ENCODE data around the gene SUMO3. TPM values are rescaled to one million over a fixed set of nuclear protein-coding genes. Genes with fewer than 3 reads are reported as not detected.

Gene SUMO3
- total RNA-seq, 1 experiment from 2014 or later, result 82.9 TPM

GRCh38 chr21:44854664-44855446, 37.0 kb upstream of the SUMO3 start:
- H2BK5ac ChIP-seq (ENCODE audit: insufficient read length, low read length), result no peak overlapping the region
- no peak overlapping the region for H3T11ph ChIP-seq (ENCODE audit: low read length)
- no peak overlapping the region for H4K5ac ChIP-seq (ENCODE audit: insufficient read length, low read depth, low read length)
- no peaks in the 10 kb centered on the region for H3K9me3 ChIP-seq (ENCODE audit: control insufficient read depth, low read depth, low read length)
- H2AFZ ChIP-seq (ENCODE audit: low read length), result no peak overlapping the region
- no peaks in the 10 kb centered on the region for H3K23me2 ChIP-seq (ENCODE audit: insufficient read length, low read depth, low read length, poor library complexity, severe bottlenecking)
- no peak for DNase-seq
- peak overlapping the region in 1 of 3 experiments; percentile 14; a peak in 1 of 7 replicates for H3K27ac Mint-ChIP-seq
- H2BK120ac ChIP-seq (ENCODE audit: low read depth, low read length, poor library complexity, severe bottlenecking), result no peak overlapping the region
- H3K27me3 Mint-ChIP-seq (ENCODE audit: low read depth), result no peaks in the 10 kb centered on the region
- no peak overlapping the region for H3K4ac ChIP-seq (ENCODE audit: low read depth, low read length)
- H4K91ac ChIP-seq (ENCODE audit: insufficient read length, low read depth, low read length), result no peak overlapping the region
- H2BK15ac ChIP-seq (ENCODE audit: low read depth, low read length), result no peak overlapping the region
- no peak overlapping the region for H3K56ac ChIP-seq (ENCODE audit: insufficient read length, low read depth, low read length)
- no peaks in the 10 kb centered on the region for H3K4me1 Mint-ChIP-seq
- H3K18ac ChIP-seq (ENCODE audit: insufficient read length, low read depth, low read length), result no peak overlapping the region
- no peak overlapping the region for H3K27ac ChIP-seq (ENCODE audit: insufficient read length, low read depth, low read length)
- H3K36me3 Mint-ChIP-seq (ENCODE audit: insufficient read depth in 1 of 3, low read depth in 3 of 3), result peaks cover 44 to 87% (median 75%) of the 10 kb centered on the region in 3 experiments; a peak in 6 of 7 replicates
- H3K14ac ChIP-seq (ENCODE audit: insufficient read depth, low read length), result no peak overlapping the region
- no peak overlapping the region for H2BK12ac ChIP-seq (ENCODE audit: insufficient read length, low read depth, low read length)
- H3K9ac ChIP-seq (ENCODE audit: extremely low read depth, insufficient read length, low read length), result no peak overlapping the region
- H3K4me3 Mint-ChIP-seq, result no peak overlapping the region
- no peaks in the 10 kb centered on the region for H3K79me1 ChIP-seq (ENCODE audit: insufficient read depth, low read depth, low read length, poor library complexity, severe bottlenecking)
- no peaks in the 10 kb centered on the region for H4K20me1 ChIP-seq (ENCODE audit: control insufficient read depth, insufficient read depth, insufficient read length)
- H4K8ac ChIP-seq (replicated peaks; ENCODE audit: insufficient read length, low read depth, low read length), result no peak overlapping the region
- no peaks in the 10 kb centered on the region for H3K9me3 Mint-ChIP-seq
- peaks cover 7% of the 10 kb centered on the region; the same call in 1 of the 2 replicates for H3K79me2 ChIP-seq (ENCODE audit: insufficient read depth, low read length)
- no peaks in the 10 kb centered on the region for H3K27me3 ChIP-seq (ENCODE audit: insufficient read depth, low read length)
- no peak overlapping the region for H3K4me2 ChIP-seq (ENCODE audit: insufficient read depth, insufficient read length, low read length)
- no peak overlapping the region for H2BK20ac ChIP-seq (ENCODE audit: low read depth, low read length, poor library complexity, severe bottlenecking)
- WGBS (ENCODE audit: extremely low coverage, insufficient read length, low lambda C conversion rate), result no CpG with 5 or more reads among the region's 31 CpGs
- no peak overlapping the region for H2AK5ac ChIP-seq (ENCODE audit: insufficient read length, low read length)
- no peak overlapping the region for H3K23ac ChIP-seq (ENCODE audit: insufficient read length, low read depth, low read length)
- H3K4me1 ChIP-seq (ENCODE audit: insufficient read depth, low read length), result no peaks in the 10 kb centered on the region
- TF ChIP-seq, protein P1, sequence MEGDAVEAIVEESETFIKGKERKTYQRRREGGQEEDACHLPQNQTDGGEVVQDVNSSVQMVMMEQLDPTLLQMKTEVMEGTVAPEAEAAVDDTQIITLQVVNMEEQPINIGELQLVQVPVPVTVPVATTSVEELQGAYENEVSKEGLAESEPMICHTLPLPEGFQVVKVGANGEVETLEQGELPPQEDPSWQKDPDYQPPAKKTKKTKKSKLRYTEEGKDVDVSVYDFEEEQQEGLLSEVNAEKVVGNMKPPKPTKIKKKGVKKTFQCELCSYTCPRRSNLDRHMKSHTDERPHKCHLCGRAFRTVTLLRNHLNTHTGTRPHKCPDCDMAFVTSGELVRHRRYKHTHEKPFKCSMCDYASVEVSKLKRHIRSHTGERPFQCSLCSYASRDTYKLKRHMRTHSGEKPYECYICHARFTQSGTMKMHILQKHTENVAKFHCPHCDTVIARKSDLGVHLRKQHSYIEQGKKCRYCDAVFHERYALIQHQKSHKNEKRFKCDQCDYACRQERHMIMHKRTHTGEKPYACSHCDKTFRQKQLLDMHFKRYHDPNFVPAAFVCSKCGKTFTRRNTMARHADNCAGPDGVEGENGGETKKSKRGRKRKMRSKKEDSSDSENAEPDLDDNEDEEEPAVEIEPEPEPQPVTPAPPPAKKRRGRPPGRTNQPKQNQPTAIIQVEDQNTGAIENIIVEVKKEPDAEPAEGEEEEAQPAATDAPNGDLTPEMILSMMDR (conservative IDR thresholded peaks at IDR 0.05), result no peak
